ENCODE data around the gene RNF152. TPM values are rescaled to one million over a fixed set of nuclear protein-coding genes. Genes with fewer than 3 reads are reported as not detected.
"Not testable (repeated sequence)": the region's sequence is repeated elsewhere in the genome, so short reads cannot be mapped to it uniquely, and the experiment has no call there.

RNF152 gene
- total RNA-seq, 2 donors from 2014 or later, result 29.8 to 50.1 TPM

- Histone ChIP-seq H3K4me3 (no peak overlapping the region), H3K9me3 (no peaks in the 10 kb centered on the region), H3K36me3 (no peaks in the 10 kb centered on the region), H3K27ac (no peak overlapping the region), H3K27me3 (no peaks in the 10 kb centered on the region), H3K4me1 (no peaks in the 10 kb centered on the region), H3K9ac (ENCODE audit: low read depth in 2 of 2, low read length in 2 of 2) (no peak overlapping the region)
- no peak for TF ChIP-seq CTCF (IDR thresholded peaks at IDR 0.05)
- DNase-seq, result no peak
- intact Hi-C loops (cut with DNase I), result no loop called here
Observed at GRCh38 chr18:61815885-61816470, 76.8 kb downstream of the RNF152 start.

- Histone ChIP-seq H3K27ac (no peak overlapping the region), H3K27me3 (no peaks in the 10 kb centered on the region), H3K9me3 (no peaks in the 10 kb centered on the region), H3K36me3 (no peaks in the 10 kb centered on the region), H3K4me1 (no peaks in the 10 kb centered on the region), H3K9ac (ENCODE audit: low read depth in 2 of 2, low read length in 2 of 2) (no peak overlapping the region), H3K4me3 (no peak overlapping the region)
- TF ChIP-seq CTCF (IDR thresholded peaks at IDR 0.05), result no peak
- DNase-seq, result no peak
- intact Hi-C loops (cut with DNase I), result no loop called here
Observed at GRCh38 chr18:61808286-61808685, 84.5 kb downstream of the RNF152 start.

- no peak for DNase-seq
- H3K9ac ChIP-seq (ENCODE audit: low read depth in 2 of 2, low read length in 2 of 2), result no peak overlapping the region
- H3K27me3 ChIP-seq, result no peaks in the 10 kb centered on the region
- H3K4me3 ChIP-seq, result no peak overlapping the region
- H3K36me3 ChIP-seq, result no peaks in the 10 kb centered on the region
- no peaks in the 10 kb centered on the region for H3K4me1 ChIP-seq
- no peak overlapping the region for H3K27ac ChIP-seq
- intact Hi-C loops (cut with DNase I), result no loop called here
- no peaks in the 10 kb centered on the region for H3K9me3 ChIP-seq
- no peak for TF ChIP-seq CTCF (IDR thresholded peaks at IDR 0.05)
Observed at GRCh38 chr18:61803393-61803792, 89.4 kb downstream of the RNF152 start.

- no peak for TF ChIP-seq CTCF (IDR thresholded peaks at IDR 0.05)
- DNase-seq, result no peak
- Histone ChIP-seq H3K9me3 (no peaks in the 10 kb centered on the region), H3K4me3 (no peak overlapping the region), H3K36me3 (no peaks in the 10 kb centered on the region), H3K4me1 (no peaks in the 10 kb centered on the region), H3K27me3 (no peaks in the 10 kb centered on the region), H3K9ac (ENCODE audit: low read depth in 2 of 2, low read length in 2 of 2) (no peak overlapping the region), H3K27ac (no peak overlapping the region)
- intact Hi-C loops (cut with DNase I), result no loop called here
Observed at GRCh38 chr18:61797696-61798590, 94.9 kb downstream of the RNF152 start.

- intact Hi-C loops (cut with DNase I), result no loop called here
- H3K27me3 ChIP-seq, result no peaks in the 10 kb centered on the region
- H3K4me3 ChIP-seq, result no peak overlapping the region
- no peaks in the 10 kb centered on the region for H3K4me1 ChIP-seq
- no peak for DNase-seq
- no peak overlapping the region for H3K27ac ChIP-seq
- no peak overlapping the region for H3K9ac ChIP-seq (ENCODE audit: low read depth in 2 of 2, low read length in 2 of 2)
- no peak for TF ChIP-seq CTCF (IDR thresholded peaks at IDR 0.05)
- H3K9me3 ChIP-seq, result no peaks in the 10 kb centered on the region
- no peaks in the 10 kb centered on the region for H3K36me3 ChIP-seq
Observed at GRCh38 chr18:61791031-61791430, 101.8 kb downstream of the RNF152 start.

GRCh38 chr18:61787011-61787670 is 105.7 kb downstream of the RNF152 start:
- H3K9ac ChIP-seq (ENCODE audit: low read depth in 2 of 2, low read length in 2 of 2); H3K27ac ChIP-seq; DNase-seq; H3K36me3 ChIP-seq; H3K27me3 ChIP-seq; H3K4me1 ChIP-seq; H3K4me3 ChIP-seq; H3K9me3 ChIP-seq: not testable (repeated sequence)
- intact Hi-C loops (cut with DNase I), result loop anchor here (10.0 kb wide), 1 partner anchor 48 kb away; no protein-coding TSS in a partner anchor
